ENCODE results near the gene GPR160. TPM values are rescaled to one million over a fixed set of nuclear protein-coding genes. Genes with fewer than 3 reads are reported as not detected.

The GPR160 gene
- total RNA-seq, 2 donors from 2014 or later: 26.4 to 31.9 TPM

GRCh38 chr3:170002231-170002630, 35.6 kb upstream of the GPR160 start:
- no peak for DNase-seq
- Histone ChIP-seq H3K27me3 (no peaks in the 10 kb centered on the region), H3K27ac (peak overlapping the region in 1 of 4 donors; percentile 16), H3K36me3 (replicated peaks in 1 of 2; ENCODE audit: insufficient read depth in 1 of 2, low read depth in 2 of 2) (no peaks in the 10 kb centered on the region), H3K4me3 (no peak overlapping the region), H3K9me3 (no peaks in the 10 kb centered on the region), H3K4me1 (no peaks in the 10 kb centered on the region)
- intact Hi-C loops (cut with DNase I): no loop called here
- no peak for ATAC-seq
- 79 to 87% methylated on average over 10 of the region's 10 CpGs for WGBS, 2 donors
- no peak for TF ChIP-seq CTCF (IDR thresholded peaks at IDR 0.05)

- Histone ChIP-seq H3K4me3 (no peak overlapping the region), H3K27ac (peak overlapping the region in 1 of 4 donors; percentile 16), H3K9me3 (no peaks in the 10 kb centered on the region), H3K4me1 (no peaks in the 10 kb centered on the region), H3K27me3 (no peaks in the 10 kb centered on the region), H3K36me3 (replicated peaks in 1 of 2; ENCODE audit: insufficient read depth in 1 of 2, low read depth in 2 of 2) (no peaks in the 10 kb centered on the region)
- intact Hi-C loops (cut with DNase I): no loop called here
- 70 to 84% methylated on average over 1 of the region's 1 CpG for whole genome bisulfite sequencing, 2 donors
- DNase-seq (no peak), ATAC-seq (no peak)
- TF ChIP-seq POLR2A (IDR thresholded peaks at IDR 0.05) (no peak), CTCF (IDR thresholded peaks at IDR 0.05) (no peak)
Observed at GRCh38 chr3:170002879-170003278, 34.9 kb upstream of the GPR160 start.

GRCh38 chr3:170003881-170004356, 33.9 kb upstream of the GPR160 start:
- ATAC-seq (no peak), DNase-seq (no peak)
- Histone ChIP-seq H3K36me3 (replicated peaks in 1 of 2; ENCODE audit: insufficient read depth in 1 of 2, low read depth in 2 of 2) (no peaks in the 10 kb centered on the region), H3K27ac (no peak overlapping the region), H3K4me1 (no peaks in the 10 kb centered on the region), H3K9me3 (no peaks in the 10 kb centered on the region), H3K27me3 (no peaks in the 10 kb centered on the region), H3K4me3 (no peak overlapping the region)
- TF ChIP-seq POLR2A (IDR thresholded peaks at IDR 0.05) (no peak), CTCF (IDR thresholded peaks at IDR 0.05) (no peak)
- WGBS, 2 donors: 36 to 58% methylated on average over 2 of the region's 2 CpGs
- intact Hi-C loops (cut with DNase I): no loop called here

- H3K27ac ChIP-seq: no peak overlapping the region
- no peaks in the 10 kb centered on the region for H3K9me3 ChIP-seq
- no peaks in the 10 kb centered on the region for H3K4me1 ChIP-seq
- no peaks in the 10 kb centered on the region for H3K27me3 ChIP-seq
- intact Hi-C loops (cut with DNase I): no loop called here
- H3K36me3 ChIP-seq (replicated peaks in 1 of 2; ENCODE audit: insufficient read depth in 1 of 2, low read depth in 2 of 2): no peaks in the 10 kb centered on the region
- DNase-seq (peak in 1 of 4 donors; percentile 57), ATAC-seq (no peak)
- TF ChIP-seq CTCF (IDR thresholded peaks at IDR 0.05) (no peak), POLR2A (IDR thresholded peaks at IDR 0.05) (no peak)
- no peak overlapping the region for H3K4me3 ChIP-seq
- 56 to 69% methylated on average over 7 of the region's 7 CpGs for WGBS, 2 donors
Observed at GRCh38 chr3:170007031-170007663, 30.6 kb upstream of the GPR160 start.

- Histone ChIP-seq H3K36me3 (replicated peaks in 1 of 2; ENCODE audit: insufficient read depth in 1 of 2, low read depth in 2 of 2) (no peaks in the 10 kb centered on the region), H3K4me1 (peaks cover 6% of the 10 kb centered on the region), H3K9me3 (no peaks in the 10 kb centered on the region), H3K27ac (no peak overlapping the region), H3K27me3 (no peaks in the 10 kb centered on the region), H3K4me3 (no peak overlapping the region)
- no peak for TF ChIP-seq POLR2A (IDR thresholded peaks at IDR 0.05)
- no peak for TF ChIP-seq CTCF (IDR thresholded peaks at IDR 0.05)
- WGBS, 2 donors: 83 to 91% methylated on average over 3 to 4 of the region's 4 CpGs
- intact Hi-C loops (cut with DNase I): no loop called here
- no peak for DNase-seq
- no peak for ATAC-seq
Observed at GRCh38 chr3:170010498-170010897, 27.3 kb upstream of the GPR160 start.

Data from body of pancreas (tissue), 4 donors.